Cerebellar nuclear complex (tissue), 1 donor: ENCODE results near the gene MVP.
"Not testable (repeated sequence)": the region's sequence is repeated elsewhere in the genome, so short reads cannot be mapped to it uniquely, and the experiment has no call there.

Experiments
- DNase-seq, 2 experiments: peaks; one replicate each; lab custom pipeline; 2025; lab: John Stamatoyannopoulos, UW

Gene MVP

GRCh38 chr16:29820271-29820701 is at the start of gene MVP:
MVP (plus strand) TSS chr16:29820462; CDS start chr16:29830550, 10,088 bp downstream.
- DNase-seq = no peak

- DNase-seq = not testable (repeated sequence)
Measured at GRCh38 chr16:29772330-29772729, 47.9 kb upstream of the MVP start.

GRCh38 chr16:29774730-29775129 is 45.5 kb upstream of the MVP start:
- no peak for DNase-seq

GRCh38 chr16:29775742-29776408 is 44.4 kb upstream of the MVP start:
- DNase-seq = no peak

- DNase-seq = no peak
Measured at GRCh38 chr16:29777576-29778350, 42.5 kb upstream of the MVP start, which contains the start of gene ZG16. ZG16 (plus strand) TSS chr16:29778256; CDS start chr16:29779267, 1,011 bp downstream.

GRCh38 chr16:29779474-29779873 is 40.8 kb upstream of the MVP start:
- no peak for DNase-seq

- DNase-seq = not testable (repeated sequence)
Measured at GRCh38 chr16:29783094-29783953, 36.9 kb upstream of the MVP start.

GRCh38 chr16:29784157-29784556 is 36.1 kb upstream of the MVP start:
- DNase-seq = no peak

- no peak for DNase-seq
Measured at GRCh38 chr16:29784901-29785500, 35.3 kb upstream of the MVP start.

- DNase-seq = not testable (repeated sequence)
Measured at GRCh38 chr16:29787155-29787554, 33.1 kb upstream of the MVP start.

GRCh38 chr16:29789775-29790182 is 30.5 kb upstream of the MVP start:
- DNase-seq = no peak

GRCh38 chr16:29790183-29790948 is 29.9 kb upstream of the MVP start, which contains the start of gene KIF22:
KIF22 (plus strand) TSS chr16:29790751; CDS start chr16:29790760, 9 bp downstream.
- peak; percentile 76 to 90 for DNase-seq

GRCh38 chr16:29790949-29791844 is 29.1 kb upstream of the MVP start:
- DNase-seq = no peak

GRCh38 chr16:29791845-29792807 is 28.1 kb upstream of the MVP start:
- DNase-seq = no peak

- DNase-seq = not testable (repeated sequence)
Measured at GRCh38 chr16:29793153-29793552, 27.1 kb upstream of the MVP start.

- DNase-seq = no peak
Measured at GRCh38 chr16:29794231-29794710, 26.0 kb upstream of the MVP start.

GRCh38 chr16:29802416-29802935 is 17.8 kb upstream of the MVP start:
- DNase-seq = no peak

- no peak for DNase-seq
Measured at GRCh38 chr16:29804020-29804419, 16.2 kb upstream of the MVP start.
